Epithelial cell of esophagus (primary cell): Measurements from ENCODE around the gene ASIC4.

Source experiments
- DNase-seq: peaks from one replicate; pipeline ENCODE4 v3.0.0; 2010; ENCODE audit warnings: low read depth
- H3K4me3 ChIP-seq: 2 replicates; pipeline ENCODE4 v1.5.1; 2011; ENCODE audit warnings: mild to moderate bottlenecking, low read length, control low read depth
- CTCF ChIP-seq: IDR thresholded peaks from 2 replicates; pipeline ENCODE4 v1.5.1; 2011; ENCODE audit warnings: low read depth, mild to moderate bottlenecking, low read length, control low read depth, inconsistent platforms; ENCODE audit not compliant: insufficient read depth; ENCODE audit errors: missing control alignments

ASIC4 gene, protein sequence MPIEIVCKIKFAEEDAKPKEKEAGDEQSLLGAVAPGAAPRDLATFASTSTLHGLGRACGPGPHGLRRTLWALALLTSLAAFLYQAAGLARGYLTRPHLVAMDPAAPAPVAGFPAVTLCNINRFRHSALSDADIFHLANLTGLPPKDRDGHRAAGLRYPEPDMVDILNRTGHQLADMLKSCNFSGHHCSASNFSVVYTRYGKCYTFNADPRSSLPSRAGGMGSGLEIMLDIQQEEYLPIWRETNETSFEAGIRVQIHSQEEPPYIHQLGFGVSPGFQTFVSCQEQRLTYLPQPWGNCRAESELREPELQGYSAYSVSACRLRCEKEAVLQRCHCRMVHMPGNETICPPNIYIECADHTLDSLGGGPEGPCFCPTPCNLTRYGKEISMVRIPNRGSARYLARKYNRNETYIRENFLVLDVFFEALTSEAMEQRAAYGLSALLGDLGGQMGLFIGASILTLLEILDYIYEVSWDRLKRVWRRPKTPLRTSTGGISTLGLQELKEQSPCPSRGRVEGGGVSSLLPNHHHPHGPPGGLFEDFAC

GRCh38 chr2:219514196-219514761, at the start of gene ASIC4:
Gene ASIC4, plus strand, starts transcription at chr2:219514482. Its CDS starts 243 bp downstream, at chr2:219514725.
- no peak for DNase-seq
- TF ChIP-seq CTCF, result no peak
- no peak within 1 kb of the TSS for H3K4me3 ChIP-seq

- TF ChIP-seq CTCF, result no peak
- DNase-seq, result no peak
- no peak overlapping the region for H3K4me3 ChIP-seq
Observed at GRCh38 chr2:219465659-219466561, 48.4 kb upstream of the ASIC4 start.

GRCh38 chr2:219466816-219467735, 47.2 kb upstream of the ASIC4 start:
- TF ChIP-seq CTCF, result no peak
- H3K4me3 ChIP-seq, result no peak overlapping the region
- peak; percentile 80 for DNase-seq

- no peak for TF ChIP-seq CTCF
- no peak overlapping the region for H3K4me3 ChIP-seq
- no peak for DNase-seq
Observed at GRCh38 chr2:219467736-219468075, 46.6 kb upstream of the ASIC4 start.

GRCh38 chr2:219468410-219469185, 45.7 kb upstream of the ASIC4 start:
- no peak for DNase-seq
- no peak overlapping the region for H3K4me3 ChIP-seq
- TF ChIP-seq CTCF, result no peak
